ENCODE results near the gene ZBTB16. TPM values are rescaled to one million over a fixed set of nuclear protein-coding genes. Genes with fewer than 3 reads are reported as not detected.

ZBTB16 gene
- total and polyA plus RNA-seq, 2 donors (not counting 3 experiments of a cell fraction or from before 2014, with no cell fraction given) = 9.8 to 20.3 TPM

GRCh38 chr11:114284914-114285313, 225.4 kb downstream of the ZBTB16 start:
- no peak for DNase-seq (ENCODE audit: low read depth, low spot score)
- H3K4me1 ChIP-seq (ENCODE audit: control insufficient read depth, extremely low read depth, insufficient read depth, low read length) = peaks cover 39% of the 10 kb centered on the region
- POLR2A ChIA-PET = no interaction called here
- no peak for TF ChIP-seq GATA2 (IDR thresholded peaks at IDR 0.05; ENCODE audit: insufficient read depth, insufficient read length, low read depth, low read length)
- no peak for TF ChIP-seq FOS (IDR thresholded peaks at IDR 0.05; ENCODE audit: borderline replicate concordance, insufficient read depth, low read length)
- TF ChIP-seq MYC (IDR thresholded peaks at IDR 0.05; ENCODE audit: low read depth, low read length) = no peak
- TF ChIP-seq MAX (IDR thresholded peaks at IDR 0.05; ENCODE audit: insufficient read depth, insufficient read length) = no peak
- no peak for TF ChIP-seq POLR2A (IDR thresholded peaks at IDR 0.05; ENCODE audit: low read depth, low read length)
- no peak for TF ChIP-seq CTCF (IDR thresholded peaks at IDR 0.05; ENCODE audit: extremely low read depth in 1 of 2, insufficient read depth in 1 of 2, low read depth in 1 of 2, low read length in 2 of 2)
- TF ChIP-seq JUN (IDR thresholded peaks at IDR 0.05; ENCODE audit: borderline replicate concordance, insufficient read depth, insufficient read length, low read depth) = no peak
- TF ChIP-seq EZH2 (IDR thresholded peaks at IDR 0.05; ENCODE audit: borderline replicate concordance, low read depth, low read length, severe bottlenecking) = no peak
- no peak for TF ChIP-seq POLR2AphosphoS5 (IDR thresholded peaks at IDR 0.05; ENCODE audit: insufficient read depth, low read depth, low read length)
- no peaks in the 10 kb centered on the region for H3K79me2 ChIP-seq (ENCODE audit: control insufficient read depth, insufficient read depth, low read length)
- H3K9me1 ChIP-seq (replicated peaks; ENCODE audit: control insufficient read depth, extremely low read depth, insufficient read depth, low read length) = no peaks in the 10 kb centered on the region
- H3K27me3 ChIP-seq (ENCODE audit: control insufficient read depth in 2 of 2, insufficient read depth in 2 of 2, low read length in 2 of 2) = no peaks in the 10 kb centered on the region
- BruUV-seq (replicated peaks) = no TSS peak
- H4K20me1 ChIP-seq (replicated peaks; ENCODE audit: control insufficient read depth, extremely low read depth, insufficient read depth, low read length) = no peaks in the 10 kb centered on the region
- no peak overlapping the region for H3K4me2 ChIP-seq (ENCODE audit: insufficient read depth, low read length)
- no peak for FAIRE-seq
- H3K36me3 ChIP-seq (ENCODE audit: control insufficient read depth in 2 of 2, extremely low read depth in 1 of 2, insufficient read depth in 2 of 2, low read length in 2 of 2) = no peaks in the 10 kb centered on the region
- intact Hi-C loops (cut with micrococcal nuclease) = loop anchor here (5.0 to 10.0 kb wide), 3 partner anchors 280 to 1220 kb away; partner anchors contain the start of gene CADM1
- H3K9me3 ChIP-seq (replicated peaks; ENCODE audit: control insufficient read depth, insufficient read depth, low read length) = no peaks in the 10 kb centered on the region
- CTCF ChIA-PET = no interaction called here
- H3K4me3 ChIP-seq (replicated peaks in 1 of 3; ENCODE audit: insufficient read depth in 1 of 3, low read depth in 1 of 3, low read length in 3 of 3) = no peak overlapping the region
- no peak overlapping the region for H3K27ac ChIP-seq (ENCODE audit: insufficient read depth, low read depth, low read length)
- no peak overlapping the region for H2AFZ ChIP-seq (ENCODE audit: low read depth, low read length)
- no peak overlapping the region for H3K9ac ChIP-seq (replicated peaks; ENCODE audit: extremely low read depth, insufficient read depth, low read length)
- dilution Hi-C loops (cut with MboI; ENCODE audit: extremely low pct_ligation_motif_present, low sequenced_read_pairs) = no loop called here

Data from endothelial cell of umbilical vein (primary cell).